ENCODE results near the gene NOS1AP.
A peak's percentile ranks its signal among the peaks of the same experiment; 100 is the strongest.

Gene NOS1AP

DNA sequence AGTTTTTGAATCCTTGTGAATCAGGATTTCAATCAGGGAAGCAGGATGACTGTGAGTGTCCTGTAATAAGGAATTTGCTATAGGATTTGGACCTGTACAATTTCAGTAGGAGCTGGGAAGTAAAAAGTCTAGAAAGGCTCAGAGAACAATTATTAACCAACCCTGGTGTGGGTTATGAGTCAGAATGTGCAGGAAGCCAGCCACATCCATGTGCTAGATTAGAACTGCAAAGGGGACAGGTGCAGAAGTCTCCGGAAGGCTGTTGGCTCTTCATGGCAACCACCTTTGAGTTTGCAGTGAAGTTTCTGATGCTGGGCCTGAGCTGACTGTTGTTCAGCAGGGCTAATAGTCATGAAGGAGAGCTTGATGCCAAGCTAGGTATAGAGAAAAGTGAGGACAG, 236.5 kb downstream of the NOS1AP start:
- DNase-seq, result no peak

DNA sequence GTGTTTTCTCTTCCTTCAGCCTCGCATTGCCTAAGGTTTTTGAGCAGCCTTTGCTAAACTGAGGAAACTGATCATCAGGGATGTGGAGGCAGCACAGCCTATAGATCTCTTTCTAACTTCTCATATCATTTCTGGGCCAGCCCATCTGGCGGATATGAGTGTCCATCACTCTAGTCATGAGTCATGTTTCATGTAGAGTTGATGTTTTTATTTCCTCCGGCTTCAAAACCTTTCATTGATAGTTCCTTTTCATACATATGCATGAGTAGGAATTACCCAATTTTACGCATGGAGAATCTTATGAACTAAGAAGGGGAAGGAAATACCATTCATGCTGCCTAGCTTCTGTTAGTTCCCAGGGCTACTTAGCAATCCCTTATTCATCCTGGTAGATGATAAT, 240.8 kb downstream of the NOS1AP start:
- no peak for DNase-seq

DNA sequence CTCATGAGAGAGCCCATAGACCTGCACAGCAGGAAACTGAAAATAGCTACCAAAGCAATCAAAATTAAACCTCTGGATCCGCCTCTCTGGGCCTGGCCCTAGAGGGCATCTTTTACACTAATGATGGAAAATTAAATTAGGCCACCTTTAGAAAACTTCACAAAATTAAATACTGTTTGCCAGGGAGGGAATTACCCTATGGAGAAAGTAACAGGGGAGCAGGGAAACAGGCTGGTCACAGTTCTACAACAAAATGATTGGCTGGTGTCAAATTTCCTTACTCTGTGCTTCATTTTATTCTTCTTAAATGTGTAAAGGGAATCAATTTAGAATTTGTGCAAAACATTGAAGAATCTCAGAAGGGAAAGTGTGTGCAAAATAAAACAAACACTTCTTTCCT, 244.7 kb downstream of the NOS1AP start:
- no peak for DNase-seq

DNA sequence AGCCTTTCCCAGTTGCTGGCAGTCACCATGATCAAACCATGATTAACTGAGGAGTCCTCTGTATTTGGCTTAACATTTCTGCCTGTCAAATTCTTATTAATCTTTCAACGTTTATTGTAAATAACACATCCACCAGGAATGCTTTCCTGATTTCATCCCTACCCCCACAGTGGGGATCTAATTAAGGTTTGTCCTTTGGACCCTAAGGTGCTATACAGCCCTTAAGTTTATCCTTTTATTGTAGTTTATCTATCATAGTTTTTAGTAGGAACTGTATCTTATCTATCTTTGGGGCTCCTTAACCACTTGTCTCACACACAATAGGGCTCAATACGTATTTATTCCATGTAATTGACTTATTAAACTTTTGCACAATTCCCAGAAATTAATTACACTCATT, 246.2 kb downstream of the NOS1AP start:
- DNase-seq, result no peak

DNA sequence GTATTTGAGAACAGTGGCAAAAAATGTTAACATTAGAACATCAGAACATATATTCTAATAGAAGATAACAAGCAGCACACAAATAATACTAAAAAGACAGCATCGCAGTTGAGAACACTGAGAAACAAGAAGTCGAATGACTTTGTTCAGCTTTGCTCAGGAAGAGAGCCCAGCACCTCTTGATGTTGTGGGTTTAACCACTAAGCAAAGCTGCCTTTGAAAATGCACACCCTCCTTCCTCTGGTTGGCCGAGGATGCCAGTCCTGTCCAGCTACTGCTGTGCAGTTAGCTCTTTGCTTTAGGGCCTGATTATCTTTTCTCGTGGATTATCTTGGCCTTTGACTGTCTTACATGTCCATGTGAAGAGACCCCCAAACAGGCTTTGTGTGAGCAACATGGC, 246.7 kb downstream of the NOS1AP start:
- DNase-seq, result no peak

DNA sequence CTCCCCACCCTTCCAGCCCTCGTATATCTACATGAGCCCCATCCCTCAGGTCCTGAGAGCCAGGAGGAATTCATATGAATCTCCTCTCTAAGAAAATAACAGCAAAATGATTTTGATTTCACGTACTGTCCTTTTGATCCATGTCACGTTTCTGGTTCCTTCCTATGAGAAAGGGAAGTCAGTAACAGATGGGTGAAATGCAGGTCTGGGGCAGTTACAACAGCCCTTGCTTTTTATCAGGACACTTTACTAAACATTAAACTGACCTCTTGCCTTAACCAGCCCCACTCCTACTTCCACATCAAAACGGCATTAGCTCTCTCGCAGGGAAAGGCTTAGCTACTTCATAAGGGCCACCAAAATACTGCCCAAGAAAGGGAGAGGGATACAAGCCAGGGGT, 248.1 kb downstream of the NOS1AP start:
- DNase-seq, result no peak

DNA sequence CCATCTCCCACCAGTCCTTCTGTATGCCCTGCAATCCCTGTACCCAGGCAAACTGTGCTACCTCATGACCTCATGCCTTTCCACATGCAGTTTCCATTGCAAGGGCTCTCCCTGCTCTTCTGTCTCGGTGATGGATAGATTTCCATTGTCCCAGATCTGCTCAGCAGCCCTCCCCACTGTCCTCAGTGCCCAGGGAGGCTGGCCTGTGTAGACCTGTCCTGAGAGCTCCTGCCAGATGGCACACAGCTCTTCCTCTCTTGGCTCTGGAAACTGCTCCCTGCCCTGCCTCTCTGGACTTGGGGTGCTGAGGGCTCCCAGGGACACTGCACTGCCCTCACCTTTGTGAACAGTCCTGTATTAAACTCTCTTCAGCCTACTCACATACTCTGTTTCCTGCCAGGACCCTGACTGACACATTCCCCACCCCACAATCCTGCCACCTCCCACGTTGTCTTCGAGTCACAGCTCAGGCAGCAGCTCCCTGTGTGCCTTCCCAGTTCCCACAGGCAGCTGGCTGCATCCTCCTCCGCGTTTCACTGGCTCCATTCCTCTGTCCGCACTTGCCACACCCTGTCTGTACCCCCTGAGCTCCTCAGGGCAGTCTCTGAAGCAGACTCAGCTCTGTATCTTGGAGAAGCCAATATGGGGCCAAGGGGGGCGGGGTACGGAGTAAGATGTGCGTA, 250.1 kb downstream of the NOS1AP start:
- DNase-seq, result no peak

DNA sequence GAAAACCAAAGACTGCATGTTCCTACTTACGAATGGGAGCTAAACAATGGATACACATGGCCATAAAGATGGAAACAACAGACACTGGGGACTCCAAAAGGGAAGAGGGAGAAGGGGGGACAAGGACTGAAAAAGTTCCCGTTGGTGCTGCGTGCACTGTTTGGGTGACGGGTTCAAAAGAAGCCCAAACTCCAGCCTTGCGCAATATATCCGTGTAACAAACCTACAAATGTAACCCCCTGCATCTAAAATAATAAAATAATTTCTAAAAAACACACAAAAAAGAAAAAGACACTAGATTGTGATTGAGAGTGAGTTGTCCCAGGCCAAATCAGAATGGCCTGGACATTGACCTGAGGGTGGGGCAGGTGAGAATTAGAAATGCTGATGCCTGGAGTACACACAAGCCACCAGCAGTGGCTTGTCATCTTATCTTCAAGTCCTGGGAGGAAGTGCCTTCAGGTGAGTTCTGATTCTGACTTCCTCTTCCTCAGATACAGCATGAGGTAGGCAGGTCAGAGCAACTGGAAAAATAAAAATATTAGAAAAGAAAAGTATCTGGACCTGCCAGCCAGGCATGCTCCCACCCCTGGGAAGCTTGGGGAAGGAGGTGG, 252.4 kb downstream of the NOS1AP start:
- DNase-seq, result no peak

DNA sequence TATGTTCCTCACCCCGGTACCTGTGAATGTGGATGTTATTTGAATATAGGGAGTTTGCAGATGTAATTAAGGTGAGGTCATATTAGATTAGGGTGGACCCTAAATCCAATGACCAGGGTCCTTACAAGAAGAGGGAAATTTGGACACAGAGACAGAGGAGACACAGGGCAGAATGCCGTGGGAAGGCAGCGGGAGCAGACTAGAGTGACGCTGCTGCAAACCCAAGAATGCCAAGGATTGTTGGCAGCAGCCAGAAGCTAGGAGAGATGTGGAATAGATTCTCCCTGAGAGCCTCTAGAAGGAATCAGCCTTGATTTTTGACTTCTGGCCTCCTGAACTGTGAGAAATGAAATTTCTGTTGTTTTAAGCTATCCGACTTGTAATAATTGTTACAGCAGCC, 253.5 kb downstream of the NOS1AP start:
- DNase-seq, result no peak

DNA sequence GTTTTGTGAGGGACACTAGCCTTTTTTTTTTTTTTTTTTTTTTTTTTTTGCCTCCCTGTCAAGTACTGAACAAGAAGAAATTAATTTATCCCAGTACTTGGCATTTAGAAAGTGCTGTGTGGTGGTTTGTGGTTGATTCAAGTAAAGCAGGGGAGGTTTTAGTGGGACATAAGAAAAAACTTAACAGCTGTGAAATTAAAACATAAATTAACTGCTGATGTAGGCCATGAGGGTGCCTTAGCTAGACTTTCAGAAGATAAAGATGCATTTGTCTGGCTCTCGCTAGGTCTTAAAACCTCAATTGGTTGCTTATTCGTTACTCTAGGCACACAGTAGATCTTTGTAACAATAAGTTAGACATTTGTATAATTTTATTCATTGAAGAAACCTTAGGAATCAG, 254.9 kb downstream of the NOS1AP start:
- no peak for DNase-seq

DNA sequence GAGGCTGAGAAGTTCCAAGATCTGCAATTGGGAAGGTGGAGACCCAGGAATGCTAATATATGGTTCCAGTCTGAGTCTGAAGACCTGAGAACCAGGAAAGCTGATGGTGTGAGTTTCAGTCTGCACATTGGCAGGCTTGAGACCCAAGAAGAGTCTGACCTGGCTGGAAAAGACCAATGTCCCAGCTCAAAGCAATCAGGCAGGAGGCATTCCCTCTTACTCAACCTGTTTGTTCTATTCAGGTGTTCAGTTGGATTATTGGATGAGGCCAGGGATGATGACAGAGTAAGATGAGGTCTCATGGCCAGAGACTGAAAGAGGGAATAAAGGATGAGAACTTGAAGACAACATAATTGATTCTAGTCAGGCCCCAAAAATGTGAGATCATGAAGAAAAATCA, 257.1 kb downstream of the NOS1AP start:
- DNase-seq, result no peak

DNA sequence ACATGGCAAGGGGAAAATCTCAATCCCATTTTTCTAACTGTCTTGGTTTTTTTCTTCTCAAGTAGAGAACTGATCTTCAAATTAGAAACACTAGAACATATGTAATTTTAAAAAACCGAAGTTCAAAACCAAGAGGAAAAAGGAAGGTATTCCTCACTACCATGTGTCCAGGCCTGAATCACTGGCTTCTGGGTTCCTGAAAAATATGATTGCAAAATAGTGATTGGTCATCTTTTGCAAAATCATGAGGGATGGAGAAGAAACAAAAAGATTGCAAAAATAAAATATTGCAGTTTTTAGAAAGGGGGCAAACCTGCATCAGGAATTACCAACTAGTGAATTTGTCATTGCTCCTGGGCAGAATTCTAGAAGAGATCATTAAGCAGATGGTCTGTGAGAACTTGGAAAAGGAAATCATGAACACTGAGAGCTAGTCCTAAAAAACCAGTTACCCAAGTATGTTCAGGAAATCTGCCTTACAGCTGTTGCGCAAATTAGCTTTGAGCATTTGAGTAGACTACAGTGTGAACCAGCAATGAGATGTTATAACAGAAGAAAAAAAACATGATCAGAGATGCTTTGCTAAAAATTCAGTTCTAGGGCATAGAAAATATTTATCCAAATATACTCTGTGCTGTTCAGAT, 257.8 kb downstream of the NOS1AP start:
- DNase-seq, result no peak

DNA sequence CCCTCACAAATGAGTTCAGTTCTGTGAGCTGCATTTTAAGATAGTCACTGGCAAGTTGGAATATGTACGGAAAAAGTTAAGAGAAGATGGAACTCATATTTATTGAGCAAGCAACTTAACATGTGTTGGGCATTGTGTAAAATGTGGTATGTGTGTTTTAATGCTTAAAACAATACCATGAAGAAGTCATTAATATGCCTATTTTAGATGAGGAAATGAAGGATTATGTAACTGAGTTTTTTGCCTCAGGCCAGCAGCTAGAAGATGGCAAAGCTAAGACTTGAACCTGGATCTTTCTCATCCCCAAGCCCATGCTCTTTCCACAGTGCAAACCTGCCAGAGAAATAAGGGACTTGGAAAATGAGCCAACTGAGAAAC, 258.3 kb downstream of the NOS1AP start:
- no peak for DNase-seq

DNA sequence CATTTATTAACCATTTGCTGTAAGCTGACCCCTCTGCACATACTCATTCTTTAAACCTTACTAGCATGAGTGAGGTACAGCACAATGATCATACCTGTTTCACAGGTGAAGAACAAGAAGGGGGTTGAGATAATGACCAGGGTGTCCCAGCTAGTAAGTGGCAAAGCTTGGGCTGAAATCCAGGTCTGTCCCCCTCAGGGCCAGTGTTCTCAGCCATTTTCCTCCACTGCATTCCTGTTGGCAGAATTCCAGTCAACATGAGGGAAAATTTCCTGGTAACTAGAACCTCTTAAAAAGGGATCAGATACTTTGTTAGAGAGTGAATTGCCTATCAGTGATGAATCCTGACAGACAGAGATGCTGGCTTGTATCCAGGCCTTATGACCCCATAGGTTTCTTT, 259.0 kb downstream of the NOS1AP start:
- no peak for DNase-seq

DNA sequence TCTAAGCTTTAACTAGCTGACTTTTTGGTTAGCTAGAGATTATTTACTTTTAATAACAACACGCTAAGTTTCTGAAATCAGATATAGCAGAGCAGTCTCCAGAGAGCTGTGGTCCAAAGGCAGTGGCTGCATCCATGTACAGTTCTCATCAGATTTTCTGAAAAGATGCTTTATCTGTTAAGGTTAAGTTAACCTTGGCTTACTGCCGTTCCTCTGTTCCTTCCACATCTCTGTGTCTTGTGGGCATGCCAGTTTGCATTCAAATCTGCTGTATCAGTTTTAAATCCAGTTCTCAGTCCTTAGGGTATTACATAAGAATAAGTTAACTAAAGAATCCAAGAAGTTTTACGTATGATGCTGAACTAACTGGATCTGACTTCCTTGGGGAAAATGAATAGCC, 260.3 kb downstream of the NOS1AP start:
- DNase-seq, result no peak

DNA sequence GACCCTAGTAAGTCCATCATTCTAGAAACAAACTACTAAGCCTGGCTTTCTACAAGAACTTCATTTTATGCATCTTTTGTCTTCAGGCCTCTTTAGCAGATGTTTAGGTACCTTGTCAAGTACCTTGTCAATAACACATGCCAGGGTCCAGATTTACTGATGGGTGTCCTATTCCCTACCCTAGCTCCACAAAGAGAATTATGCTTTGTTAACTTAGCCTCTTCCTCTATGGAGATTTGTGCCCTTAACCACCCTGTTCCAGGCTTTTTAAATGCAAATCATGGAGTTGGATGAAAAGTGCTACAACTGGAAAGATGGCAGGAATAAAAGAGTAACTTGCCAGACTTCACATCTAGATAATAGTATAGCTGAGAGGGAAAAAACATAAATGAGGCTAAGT, 264.5 kb downstream of the NOS1AP start:
- DNase-seq, result no peak

DNA sequence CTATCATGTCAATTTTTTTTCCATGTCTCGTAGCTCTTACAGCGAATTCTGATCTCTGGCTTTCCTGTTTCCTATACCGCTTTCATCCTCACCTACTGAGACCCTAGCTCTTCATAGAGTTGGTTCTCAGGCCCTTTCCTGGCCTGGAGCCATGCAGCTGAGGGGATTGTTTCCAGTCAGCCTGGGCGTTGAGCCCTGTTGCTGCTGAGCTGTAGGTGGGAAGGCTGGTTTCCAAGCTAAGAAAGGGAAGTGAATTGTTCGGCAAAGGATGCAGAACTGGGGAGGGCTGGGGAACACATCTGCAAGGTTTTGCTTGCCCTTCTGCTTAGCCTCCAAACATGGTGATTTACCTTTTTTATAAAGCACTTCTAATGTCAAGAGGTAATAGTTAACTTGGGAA, 265.6 kb downstream of the NOS1AP start:
- no peak for DNase-seq

DNA sequence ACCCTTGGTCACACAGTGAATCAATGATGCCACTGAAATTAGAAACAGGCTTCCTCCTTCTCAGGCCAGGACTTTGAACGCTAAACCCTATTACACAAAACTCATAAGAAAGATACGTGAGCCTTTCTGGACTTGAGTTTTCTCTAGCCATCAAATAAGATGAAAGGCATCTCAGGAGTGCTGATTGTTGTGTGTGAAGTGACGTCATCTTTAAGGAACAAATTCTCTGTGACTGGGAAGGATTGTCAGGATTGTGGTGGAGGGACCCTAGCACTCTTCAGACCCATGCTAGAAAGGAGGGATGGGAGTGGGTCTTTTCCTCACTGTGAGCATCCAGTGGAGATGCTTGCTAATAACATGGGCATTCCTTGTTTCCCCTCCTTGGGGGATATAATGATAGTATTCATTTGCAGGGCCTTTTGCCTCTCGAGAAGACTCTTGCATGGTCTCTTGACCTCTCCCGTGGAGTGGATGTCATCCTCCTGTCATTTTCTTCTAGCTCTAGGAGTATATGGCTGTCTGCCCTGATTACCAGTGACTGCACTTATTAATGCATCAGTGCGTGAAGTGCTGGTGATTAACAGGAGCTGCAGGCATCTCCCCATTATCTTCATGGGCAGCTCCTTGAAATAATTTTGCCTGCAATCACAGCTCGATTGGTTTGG, 267.3 kb downstream of the NOS1AP start:
- DNase-seq, result no peak

DNA sequence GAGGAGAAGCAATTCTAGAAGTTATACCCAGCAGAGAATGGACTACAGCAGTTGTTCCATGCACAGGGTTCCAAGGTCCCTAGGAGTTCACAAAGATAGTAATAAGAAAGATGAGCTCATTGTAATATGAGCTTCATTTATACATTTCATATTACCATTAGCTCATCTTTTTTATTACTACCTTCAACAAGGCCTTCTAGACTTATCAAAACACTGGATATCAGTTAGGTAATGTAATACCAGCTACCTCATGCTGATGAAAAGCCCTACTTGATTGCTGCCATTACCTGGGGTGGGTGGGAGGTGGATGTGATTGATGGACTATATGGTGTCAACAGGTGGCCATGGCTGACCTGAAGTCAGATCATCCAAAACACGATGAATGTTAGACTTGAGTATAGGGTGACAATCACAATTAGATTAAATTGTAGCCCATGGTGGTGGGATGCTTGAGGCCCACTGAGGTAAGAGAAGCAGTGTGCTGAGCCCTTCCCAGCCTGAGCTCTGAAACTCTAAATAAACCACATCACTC, 273.0 kb downstream of the NOS1AP start:
- no peak for DNase-seq

DNA sequence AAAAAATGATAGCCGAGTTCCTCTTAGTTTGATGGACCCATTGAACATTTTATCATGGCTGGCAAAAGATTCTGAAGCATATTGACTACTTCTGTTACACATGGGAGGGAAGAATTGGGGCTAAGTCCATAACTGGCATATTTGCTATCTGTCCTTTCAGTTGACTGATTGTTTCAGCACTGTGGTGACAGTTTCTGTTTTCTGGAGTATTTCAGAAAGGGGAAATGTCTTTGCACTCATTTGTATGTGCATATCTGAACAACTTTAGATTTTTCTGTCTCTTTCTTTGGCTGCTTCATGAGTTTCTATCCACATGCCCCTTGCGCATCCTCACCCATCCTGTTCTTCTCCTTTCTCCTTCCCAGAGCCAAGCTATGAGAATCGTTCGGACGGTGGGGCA, 274.0 kb downstream of the NOS1AP start:
- DNase-seq, result no peak

DNA sequence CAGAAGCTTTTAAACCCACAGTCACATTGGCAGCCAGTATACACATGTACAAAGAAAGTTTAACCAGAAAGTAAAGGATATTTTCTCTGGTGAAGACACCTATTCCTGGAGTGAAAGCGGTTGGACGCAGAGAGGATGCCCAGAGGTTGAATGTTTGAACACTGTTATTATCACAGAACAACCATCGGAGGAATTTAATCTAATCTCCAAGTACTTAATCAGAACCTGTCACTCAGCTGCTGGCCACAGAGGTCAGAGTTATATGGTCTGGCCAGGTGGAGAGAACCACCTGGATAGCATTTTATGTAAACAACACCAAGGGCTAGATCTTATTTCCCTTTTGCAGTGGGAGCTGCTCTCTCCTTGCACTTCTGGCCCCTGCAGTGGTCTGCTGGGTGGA, 277.8 kb downstream of the NOS1AP start:
- no peak for DNase-seq

DNA sequence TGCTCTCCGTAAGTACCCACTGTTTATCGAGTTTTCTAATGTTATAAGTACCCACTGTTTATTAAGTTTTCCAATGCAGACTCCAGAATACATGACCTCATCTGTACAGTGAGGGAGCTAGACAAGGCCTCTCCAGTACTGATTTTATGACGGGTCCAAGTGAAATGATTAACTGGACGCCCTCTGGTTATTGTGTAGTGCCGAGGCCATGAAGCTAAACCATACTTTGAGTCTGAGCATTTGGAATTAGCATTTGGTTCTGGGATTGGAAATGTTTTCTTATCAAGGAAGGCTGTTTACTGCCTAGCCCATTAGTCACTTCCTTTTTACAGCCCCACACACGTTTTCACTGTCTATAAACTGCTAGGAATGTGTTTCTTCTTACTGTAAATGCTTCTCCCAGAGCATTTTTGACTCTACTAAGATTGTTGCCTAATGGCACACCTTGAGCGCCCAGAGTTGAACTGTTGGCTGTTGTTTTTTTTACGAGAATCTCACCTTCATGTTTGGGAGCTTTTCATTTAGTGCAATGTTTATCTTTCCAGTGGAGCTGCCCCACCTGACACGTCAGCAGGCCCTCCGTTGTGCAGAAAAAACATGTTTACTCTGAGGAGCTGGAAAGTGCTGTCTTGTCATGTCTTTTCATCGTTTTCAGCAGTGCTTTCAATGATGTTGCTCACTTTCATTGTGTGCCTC, 280.3 kb downstream of the NOS1AP start:
- DNase-seq, result peak; percentile 8

DNA sequence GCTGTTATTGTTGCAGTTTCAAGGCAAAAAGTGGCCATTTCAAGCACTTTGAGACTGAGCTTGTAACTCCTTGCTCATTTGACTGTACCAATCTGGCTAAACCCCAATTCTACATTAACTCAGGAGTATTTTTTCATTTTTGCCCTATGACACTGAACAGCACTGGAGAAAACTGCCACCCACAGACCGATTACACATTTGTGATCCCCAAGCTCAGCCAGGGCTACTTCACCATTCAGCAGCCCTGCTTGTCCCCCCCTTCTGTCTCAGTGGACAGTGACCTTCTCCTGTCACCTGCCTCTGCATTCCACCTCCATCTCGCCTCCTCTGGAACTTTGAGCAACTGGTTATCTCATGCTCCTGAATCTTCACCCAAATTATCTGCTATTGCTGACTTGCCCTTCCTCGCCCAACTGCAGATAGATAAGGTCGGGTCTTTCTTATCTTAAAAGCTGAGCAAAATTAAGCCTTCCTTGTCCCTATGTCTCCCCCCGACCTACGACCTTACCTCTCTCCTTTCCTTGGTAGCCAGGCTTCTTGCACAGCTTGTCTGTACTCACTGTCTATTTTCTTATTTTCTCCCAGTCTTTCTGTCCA, 281.9 kb downstream of the NOS1AP start:
- DNase-seq, result no peak

Measured in SHP77 treated with DMSO at 0.1 percent for 48 hours (cell line).